Naive thymus-derived CD4-positive, alpha-beta T cell (primary cell): ENCODE results near the gene GIPC2. TPM values are rescaled to one million over a fixed set of nuclear protein-coding genes. Genes with fewer than 3 reads are reported as not detected.
"Not testable (repeated sequence)": the region's sequence is repeated elsewhere in the genome, so short reads cannot be mapped to it uniquely, and the experiment has no call there.

Experiments used
- ATAC-seq: fragments of 150-1000 bp; cut with Tn5 transposase; 2 replicates; pipeline ENCODE4 v1.10.0; 2021; ENCODE audit warnings: mild to moderate bottlenecking, moderate library complexity
- CTCF ChIA-PET: fragments of 350-600 bp; sonication (Branson Sonifier 250); formaldehyde crosslinking; loops from one replicate; lab custom pipeline; 2021; ENCODE audit warnings: antibody characterized with exemption; lab: Charles Lee
- POLR2A ChIA-PET: fragments of 350-600 bp; sonication (Branson Sonifier 250); formaldehyde crosslinking; loops from one replicate; lab custom pipeline; 2021; ENCODE audit warnings: antibody characterized with exemption, inconsistent platforms; lab: Charles Lee
- DNase-seq, 9 donors: peaks; one replicate each; pipeline versions ENCODE4 v3.0.0 to v3.0.0-alpha.2; 2020 to 2022; ENCODE audit warnings: mixed read lengths in 1 of 9
- H3K27ac ChIP-seq: one replicate; pipeline ENCODE4 v1.7.0; 2013; ENCODE audit warnings: mild to moderate bottlenecking, low read depth, low read length, moderate library complexity
- H3K27me3 ChIP-seq, 2 donors: one replicate each; pipeline ENCODE4 v1.7.0; 2013; ENCODE audit warnings: low read length in 2 of 2, mild to moderate bottlenecking in 2 of 2, moderate library complexity in 2 of 2; ENCODE audit not compliant: control insufficient read depth in 2 of 2, insufficient read depth in 2 of 2
- H3K36me3 ChIP-seq, 3 experiments: 1 replicate in 2 of 3; 2 replicates in 1 of 3; pipeline ENCODE4 v1.7.0; 2013; ENCODE audit warnings: low read length in 3 of 3, mild to moderate bottlenecking in 3 of 3, moderate library complexity in 1 of 3; ENCODE audit not compliant: insufficient read depth in 3 of 3, control insufficient read depth in 2 of 3
- H3K4me1 ChIP-seq, 2 donors: one replicate each; pipeline ENCODE4 v1.7.0; 2013; ENCODE audit warnings: low read length in 2 of 2, mild to moderate bottlenecking in 2 of 2, moderate library complexity in 1 of 2; ENCODE audit not compliant: control insufficient read depth in 2 of 2, insufficient read depth in 2 of 2
- H3K4me3 ChIP-seq: 2 replicates; pipeline ENCODE4 v1.7.0; 2013; ENCODE audit warnings: mild to moderate bottlenecking, low read length
- H3K9me3 ChIP-seq, 3 experiments: 1 replicate in 2 of 3; 2 replicates in 1 of 3; pipeline ENCODE4 v1.7.0; 2013; ENCODE audit warnings: low read length in 3 of 3; ENCODE audit not compliant: control insufficient read depth in 2 of 3
- H3K27ac Mint-ChIP-seq, 9 donors: one replicate each; pipeline ENCODE4 v1.8.0; 2020 to 2022; ENCODE audit warnings: mixed read lengths in 9 of 9, mild to moderate bottlenecking in 8 of 9, moderate library complexity in 5 of 9, inconsistent platforms in 2 of 9
- H3K27me3 Mint-ChIP-seq, 5 donors: one replicate each; pipeline ENCODE4 v1.8.0; 2021 to 2022; ENCODE audit warnings: mixed read lengths in 5 of 5, mild to moderate bottlenecking in 1 of 5
- H3K36me3 Mint-ChIP-seq, 5 donors: one replicate each; pipeline ENCODE4 v1.8.0; 2020 to 2022; ENCODE audit warnings: mixed read lengths in 5 of 5, mild to moderate bottlenecking in 3 of 5, inconsistent platforms in 1 of 5
- H3K4me1 Mint-ChIP-seq, 7 donors: one replicate each; pipeline ENCODE4 v1.8.0; 2020 to 2022; ENCODE audit warnings: mixed read lengths in 7 of 7, mild to moderate bottlenecking in 3 of 7, inconsistent platforms in 1 of 7
- H3K4me3 Mint-ChIP-seq, 10 donors: one replicate each; pipeline ENCODE4 v1.8.0; 2020 to 2022; ENCODE audit warnings: mild to moderate bottlenecking in 10 of 10, mixed read lengths in 10 of 10, moderate library complexity in 6 of 10, inconsistent platforms in 2 of 10
- H3K9me3 Mint-ChIP-seq, 11 donors: one replicate each; pipeline ENCODE4 v1.8.0; 2020 to 2022; ENCODE audit warnings: mixed read lengths in 11 of 11, mild to moderate bottlenecking in 4 of 11, inconsistent platforms in 1 of 11, moderate library complexity in 1 of 11
- intact Hi-C, 2 donors: fragments of 100-400 bp; cut with micrococcal nuclease; formaldehyde crosslinking; loops; one replicate each; pipeline ENCODE4 v1.15.1; 2023
- polyA plus RNA-seq, 2 donors: library from polyadenylated mRNA; unstranded; fragments of 300-500 nt; fragmentation: Illumina TruSeq; gene quantifications; one replicate each; pipeline ENCODE4 v1.2.3, GENCODE V29; 2021
- total RNA-seq, 6 experiments: library from RNA in 5 of 6; stranded (reverse) in 5 of 6; gene quantifications; 1 replicate in 5 of 6; 2 replicates in 1 of 6; pipeline ENCODE4 v1.2.3 and lab custom pipeline; 2021 to 2026

The GIPC2 gene
- total and polyA plus RNA-seq, 7 experiments from 2014 or later = 0.05 to 0.60 (median 0.44) TPM; not detected in 3

GRCh38 chr1:78009276-78009675 lies 36.5 kb upstream of the GIPC2 start:
- Mint-ChIP-seq H3K27ac (no peak overlapping the region), H3K36me3 (peaks cover 5 to 10% (median 6%) of the 10 kb centered on the region in 5 donors), H3K4me1 (peaks cover 12 to 58% (median 48%) of the 10 kb centered on the region in 7 donors), H3K9me3 (peaks cover 0 to 3% (median 0%) of the 10 kb centered on the region in 11 donors), H3K4me3 (peak overlapping the region in 2 of 10 donors; percentile 0 to 44), H3K27me3 (peaks cover 0 to 3% (median 0%) of the 10 kb centered on the region in 5 donors)
- no peak overlapping the region for H3K4me3 ChIP-seq
- intact Hi-C loops = loop anchor here (10.0 kb wide), 3 partner anchors 616 to 794 kb away; partner anchors contain the start of genes IFI44L (in 1 of the 2) and PIGK (in 1 of the 2)
- no peaks in the 10 kb centered on the region for H3K9me3 ChIP-seq
- no peak for ATAC-seq
- H3K4me1 ChIP-seq = peaks cover 4 to 13% of the 10 kb centered on the region in 2 donors
- CTCF ChIA-PET = no interaction called here
- H3K27ac ChIP-seq = no peak overlapping the region
- POLR2A ChIA-PET = no interaction called here
- no peak for DNase-seq
- H3K36me3 ChIP-seq = no peaks in the 10 kb centered on the region
- H3K27me3 ChIP-seq = no peaks in the 10 kb centered on the region

GRCh38 chr1:78009836-78010235 lies 35.9 kb upstream of the GIPC2 start:
- H3K27me3 ChIP-seq = no peaks in the 10 kb centered on the region
- Mint-ChIP-seq H3K27me3 (no peaks in the 10 kb centered on the region), H3K27ac (no peak overlapping the region), H3K36me3 (peaks cover 6 to 15% (median 8%) of the 10 kb centered on the region in 5 donors), H3K9me3 (no peaks in the 10 kb centered on the region), H3K4me3 (peak overlapping the region in 1 of 10 donors; percentile 9), H3K4me1 (peaks cover 13 to 58% (median 48%) of the 10 kb centered on the region in 7 donors)
- intact Hi-C loops = loop anchor here (10.0 kb wide), 3 partner anchors 615 to 795 kb away; partner anchors contain the start of genes IFI44L (in 1 of the 2) and PIGK (in 1 of the 2)
- POLR2A ChIA-PET = no interaction called here
- H3K27ac ChIP-seq = no peak overlapping the region
- H3K4me3 ChIP-seq = no peak overlapping the region
- ATAC-seq (no peak), DNase-seq (no peak)
- peaks cover 4 to 13% of the 10 kb centered on the region in 2 donors for H3K4me1 ChIP-seq
- H3K9me3 ChIP-seq = no peaks in the 10 kb centered on the region
- no peaks in the 10 kb centered on the region for H3K36me3 ChIP-seq
- CTCF ChIA-PET = no interaction called here

- ATAC-seq (no peak), DNase-seq (no peak)
- Mint-ChIP-seq H3K27ac (peak overlapping the region in 2 of 9 donors; percentile 12 to 57), H3K4me3 (no peak overlapping the region), H3K9me3 (no peaks in the 10 kb centered on the region), H3K36me3 (peaks cover 6 to 25% (median 11%) of the 10 kb centered on the region in 5 donors), H3K4me1 (peaks cover 12 to 54% (median 45%) of the 10 kb centered on the region in 7 donors), H3K27me3 (no peaks in the 10 kb centered on the region)
- ChIA-PET CTCF (no interaction called here), POLR2A (no interaction called here)
- H3K4me1 ChIP-seq = peaks cover 4 to 13% of the 10 kb centered on the region in 2 donors
- H3K36me3 ChIP-seq = no peaks in the 10 kb centered on the region
- no peak overlapping the region for H3K27ac ChIP-seq
- no peak overlapping the region for H3K4me3 ChIP-seq
- intact Hi-C loops = no loop called here
- H3K9me3 ChIP-seq = no peaks in the 10 kb centered on the region
- no peaks in the 10 kb centered on the region for H3K27me3 ChIP-seq
These were observed 34.7 kb upstream of the GIPC2 start for GRCh38 chr1:78011050-78011449.

GRCh38 chr1:78015148-78015547 lies 30.6 kb upstream of the GIPC2 start:
- Histone ChIP-seq H3K27ac (no peak overlapping the region), H3K36me3 (peaks cover 0 to 3% (median 0%) of the 10 kb centered on the region in 3 experiments), H3K27me3 (no peaks in the 10 kb centered on the region), H3K4me1 (no peaks in the 10 kb centered on the region), H3K9me3 (no peaks in the 10 kb centered on the region), H3K4me3 (no peak overlapping the region)
- Mint-ChIP-seq H3K27ac (no peak overlapping the region), H3K36me3 (peaks cover 11 to 34% (median 15%) of the 10 kb centered on the region in 5 donors), H3K4me1 (peaks cover 2 to 19% (median 10%) of the 10 kb centered on the region in 7 donors), H3K27me3 (no peaks in the 10 kb centered on the region), H3K4me3 (no peak overlapping the region), H3K9me3 (no peaks in the 10 kb centered on the region)
- intact Hi-C loops = no loop called here
- DNase-seq (no peak), ATAC-seq (no peak)
- ChIA-PET CTCF (no interaction called here), POLR2A (interaction anchor here (0.7 to 2.0 kb wide), 3 partner anchors 11 to 293 kb away, joined by 3 to 8 read pairs (median 3); partner anchors contain the start of genes DNAJB4 and FUBP1)

- no peak for ATAC-seq
- Histone ChIP-seq H3K27me3 (no peaks in the 10 kb centered on the region), H3K4me1 (no peaks in the 10 kb centered on the region), H3K9me3 (no peaks in the 10 kb centered on the region), H3K36me3 (peaks cover 0 to 3% (median 0%) of the 10 kb centered on the region in 3 experiments), H3K4me3 (no peak overlapping the region), H3K27ac (no peak overlapping the region)
- peaks cover 0 to 3% (median 0%) of the 10 kb centered on the region in 11 donors for H3K9me3 Mint-ChIP-seq
- peaks cover 5 to 27% (median 10%) of the 10 kb centered on the region in 5 donors for H3K36me3 Mint-ChIP-seq
- no peak overlapping the region for H3K27ac Mint-ChIP-seq
- no peaks in the 10 kb centered on the region for H3K27me3 Mint-ChIP-seq
- ChIA-PET CTCF (interaction anchor here (0.7 kb wide), 1 partner anchor 1433 kb away, joined by 3 read pairs; no protein-coding TSS in a partner anchor), POLR2A (interaction anchor here (1.4 kb wide), 1 partner anchor 14 kb away, joined by 4 read pairs; the partner anchor contains the start of gene DNAJB4)
- no peak for DNase-seq
- H3K4me3 Mint-ChIP-seq = no peak overlapping the region
- peaks cover 0 to 6% (median 0%) of the 10 kb centered on the region in 7 donors for H3K4me1 Mint-ChIP-seq
- intact Hi-C loops = no loop called here
These were observed 26.7 kb upstream of the GIPC2 start for GRCh38 chr1:78019024-78019423.

GRCh38 chr1:78021134-78021533 lies 24.6 kb upstream of the GIPC2 start:
- H3K9me3 Mint-ChIP-seq, H3K4me1 Mint-ChIP-seq, CTCF ChIA-PET, H3K4me1 ChIP-seq, H3K4me3 Mint-ChIP-seq, H3K27ac ChIP-seq, H3K9me3 ChIP-seq, H3K4me3 ChIP-seq, H3K27me3 Mint-ChIP-seq, H3K36me3 ChIP-seq, H3K36me3 Mint-ChIP-seq, ATAC-seq, intact Hi-C loops, DNase-seq, H3K27me3 ChIP-seq, POLR2A ChIA-PET, H3K27ac Mint-ChIP-seq: not testable (repeated sequence)

GRCh38 chr1:78029793-78030192 lies 16.0 kb upstream of the GIPC2 start:
- Histone ChIP-seq H3K4me1 (no peaks in the 10 kb centered on the region), H3K27ac (no peak overlapping the region), H3K36me3 (no peaks in the 10 kb centered on the region), H3K9me3 (no peaks in the 10 kb centered on the region), H3K4me3 (no peak overlapping the region), H3K27me3 (no peaks in the 10 kb centered on the region)
- H3K27ac Mint-ChIP-seq = no peak overlapping the region
- ChIA-PET CTCF (no interaction called here), POLR2A (interaction anchor here (1.1 kb wide), 1 partner anchor 8 kb away, joined by 3 read pairs; no protein-coding TSS in a partner anchor)
- DNase-seq = no peak
- peaks cover 0 to 5% (median 0%) of the 10 kb centered on the region in 5 donors for H3K36me3 Mint-ChIP-seq
- H3K9me3 Mint-ChIP-seq = no peaks in the 10 kb centered on the region
- intact Hi-C loops = no loop called here
- H3K4me1 Mint-ChIP-seq = peaks cover 0 to 2% (median 0%) of the 10 kb centered on the region in 7 donors
- H3K4me3 Mint-ChIP-seq = no peak overlapping the region
- peaks cover 0 to 20% (median 7%) of the 10 kb centered on the region in 5 donors for H3K27me3 Mint-ChIP-seq
- ATAC-seq = no peak
